HEK293T (cell line): ENCODE data around the gene HMX1.

Source experiments
- FOXM1 ChIP-seq: fragments of 450-650 bp; IDR thresholded peaks from 2 replicates; pipeline ENCODE4 v1.6.1; 2017; ENCODE audit warnings: mild to moderate bottlenecking, borderline replicate concordance
- TARDBP ChIP-seq: fragments of 450-650 bp; IDR thresholded peaks from 2 replicates; pipeline ENCODE4 v1.6.1; 2016

GRCh38 chr4:8917868-8918783 lies 46.5 kb upstream of the HMX1 start:
- TF ChIP-seq FOXM1, result no peak
- no peak for TF ChIP-seq TARDBP
